ENCODE measurements around the gene ZNF784.
A peak's percentile ranks its signal among the peaks of the same experiment; 100 is the strongest.

The ZNF784 gene

DNA sequence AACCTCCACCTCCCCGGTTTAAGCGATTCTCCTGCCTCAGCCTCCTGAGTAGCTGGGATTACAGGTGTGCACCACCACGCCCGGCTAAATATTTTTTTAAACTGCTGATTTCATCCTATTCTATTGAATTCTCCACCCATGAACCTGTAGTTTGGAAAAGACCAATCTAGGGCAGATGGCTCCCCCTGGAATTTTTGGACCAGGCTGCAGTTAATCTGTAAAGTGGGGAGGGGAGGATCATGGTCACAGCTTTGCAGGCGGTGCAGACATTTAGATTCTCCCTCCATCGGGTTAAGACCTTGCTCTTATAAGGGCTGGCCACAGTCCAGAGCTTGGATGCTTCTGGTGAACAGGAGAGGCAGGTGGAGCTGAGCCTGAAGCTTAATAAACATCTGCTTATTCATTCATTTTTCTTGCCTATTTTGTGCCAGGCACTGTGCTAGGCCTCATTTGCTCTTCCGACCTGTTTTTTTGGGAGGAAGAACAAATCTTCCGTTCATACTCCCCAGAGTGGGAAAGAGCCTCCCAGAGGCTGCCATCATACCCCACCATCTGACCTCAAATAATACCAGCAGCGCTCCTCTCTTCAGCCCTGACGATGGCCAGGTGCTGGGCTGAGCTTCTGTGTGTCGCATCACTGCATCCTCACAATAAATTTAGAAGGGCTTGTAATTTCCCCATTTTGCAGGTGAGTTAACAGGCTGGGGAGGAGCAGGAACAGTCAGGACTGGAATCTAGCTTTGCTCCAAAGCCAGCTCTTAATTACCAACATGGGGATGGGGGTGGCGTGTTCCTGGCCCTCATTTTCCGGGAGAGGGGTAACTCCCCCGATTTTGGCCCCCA is 22.7 kb upstream of the ZNF784 start:
- no peak for DNase-seq (ENCODE audit: low read depth, low spot score)
- TF ChIP-seq, protein P1, sequence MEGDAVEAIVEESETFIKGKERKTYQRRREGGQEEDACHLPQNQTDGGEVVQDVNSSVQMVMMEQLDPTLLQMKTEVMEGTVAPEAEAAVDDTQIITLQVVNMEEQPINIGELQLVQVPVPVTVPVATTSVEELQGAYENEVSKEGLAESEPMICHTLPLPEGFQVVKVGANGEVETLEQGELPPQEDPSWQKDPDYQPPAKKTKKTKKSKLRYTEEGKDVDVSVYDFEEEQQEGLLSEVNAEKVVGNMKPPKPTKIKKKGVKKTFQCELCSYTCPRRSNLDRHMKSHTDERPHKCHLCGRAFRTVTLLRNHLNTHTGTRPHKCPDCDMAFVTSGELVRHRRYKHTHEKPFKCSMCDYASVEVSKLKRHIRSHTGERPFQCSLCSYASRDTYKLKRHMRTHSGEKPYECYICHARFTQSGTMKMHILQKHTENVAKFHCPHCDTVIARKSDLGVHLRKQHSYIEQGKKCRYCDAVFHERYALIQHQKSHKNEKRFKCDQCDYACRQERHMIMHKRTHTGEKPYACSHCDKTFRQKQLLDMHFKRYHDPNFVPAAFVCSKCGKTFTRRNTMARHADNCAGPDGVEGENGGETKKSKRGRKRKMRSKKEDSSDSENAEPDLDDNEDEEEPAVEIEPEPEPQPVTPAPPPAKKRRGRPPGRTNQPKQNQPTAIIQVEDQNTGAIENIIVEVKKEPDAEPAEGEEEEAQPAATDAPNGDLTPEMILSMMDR (IDR thresholded peaks at IDR 0.05; ENCODE audit: insufficient read depth, low read length, missing control alignments) = no peak
- peak overlapping the region; percentile 84 for H3K4me3 ChIP-seq (ENCODE audit: low read depth, low read length)
- CTCF ChIA-PET = interaction anchor here (1.1 to 5.7 kb wide), 5 partner anchors 11 to 179 kb away, joined by 3 to 51 read pairs (median 9); no protein-coding TSS in a partner anchor
- POLR2A ChIA-PET = interaction anchor here (0.5 to 1.0 kb wide), 3 partner anchors 9 to 23 kb away, joined by 3 read pairs; partner anchors contain the start of gene ZNF784

DNA sequence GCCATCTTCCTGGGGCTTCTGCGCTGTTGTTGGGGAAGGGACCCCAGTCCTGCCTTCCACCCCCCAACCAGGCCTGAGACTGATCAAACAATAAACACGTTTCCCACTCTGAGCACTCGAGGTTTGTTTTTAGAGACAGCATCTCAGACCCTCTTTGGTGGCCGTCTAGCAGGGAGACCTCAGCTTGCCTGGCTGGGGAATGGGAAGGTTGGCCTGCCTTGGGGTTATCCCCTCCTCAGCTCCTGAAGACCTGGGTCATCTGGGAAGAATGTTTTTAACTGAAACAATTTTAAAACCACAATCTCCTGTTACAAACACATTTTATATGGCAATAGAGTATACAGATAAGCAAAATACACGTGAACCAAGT is 21.1 kb upstream of the ZNF784 start:
- no peak overlapping the region for H3K4me3 ChIP-seq (ENCODE audit: low read depth, low read length)
- POLR2A ChIA-PET = no interaction called here
- DNase-seq (ENCODE audit: low read depth, low spot score) = no peak
- CTCF ChIA-PET = interaction anchor here (1.4 to 5.7 kb wide), 5 partner anchors 8 to 26 kb away, joined by 4 to 51 read pairs (median 9); partner anchors contain the start of gene U2AF2
- TF ChIP-seq, protein P1 (IDR thresholded peaks at IDR 0.05; ENCODE audit: insufficient read depth, low read length, missing control alignments) = no peak

DNA sequence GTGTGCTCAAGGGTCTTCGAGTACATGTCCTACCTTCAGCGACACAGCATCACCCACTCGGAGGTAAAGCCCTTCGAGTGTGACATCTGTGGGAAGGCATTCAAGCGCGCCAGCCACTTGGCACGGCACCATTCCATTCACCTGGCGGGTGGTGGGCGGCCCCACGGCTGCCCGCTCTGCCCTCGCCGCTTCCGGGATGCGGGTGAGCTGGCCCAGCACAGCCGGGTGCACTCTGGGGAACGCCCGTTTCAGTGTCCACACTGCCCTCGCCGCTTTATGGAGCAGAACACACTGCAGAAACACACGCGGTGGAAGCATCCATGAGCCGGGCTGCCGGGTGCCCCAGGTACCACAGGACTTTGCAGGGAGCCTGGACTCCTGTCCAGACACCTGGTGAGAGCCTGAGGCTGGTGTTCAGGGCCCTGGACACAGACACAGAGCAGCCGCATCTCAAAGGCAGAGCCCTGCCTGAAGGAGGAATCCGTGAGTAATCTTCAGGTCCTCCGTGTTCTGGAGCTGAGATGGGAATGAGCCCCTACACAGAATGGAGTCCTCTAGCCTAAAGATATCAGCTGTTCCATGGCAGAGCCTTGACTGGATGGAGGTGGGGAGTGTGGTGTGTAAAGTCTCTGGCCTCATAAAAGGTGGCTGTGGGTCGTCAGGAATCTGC is 20.6 kb upstream of the ZNF784 start:
- CTCF ChIA-PET = interaction anchor here (1.4 to 5.7 kb wide), 4 partner anchors 8 to 12 kb away, joined by 4 to 51 read pairs (median 9); partner anchors contain the start of gene U2AF2
- POLR2A ChIA-PET = no interaction called here
- DNase-seq (ENCODE audit: low read depth, low spot score) = no peak
- H3K4me3 ChIP-seq (ENCODE audit: low read depth, low read length) = peak overlapping the region; percentile 74
- TF ChIP-seq, protein P1 (IDR thresholded peaks at IDR 0.05; ENCODE audit: insufficient read depth, low read length, missing control alignments) = no peak

DNA sequence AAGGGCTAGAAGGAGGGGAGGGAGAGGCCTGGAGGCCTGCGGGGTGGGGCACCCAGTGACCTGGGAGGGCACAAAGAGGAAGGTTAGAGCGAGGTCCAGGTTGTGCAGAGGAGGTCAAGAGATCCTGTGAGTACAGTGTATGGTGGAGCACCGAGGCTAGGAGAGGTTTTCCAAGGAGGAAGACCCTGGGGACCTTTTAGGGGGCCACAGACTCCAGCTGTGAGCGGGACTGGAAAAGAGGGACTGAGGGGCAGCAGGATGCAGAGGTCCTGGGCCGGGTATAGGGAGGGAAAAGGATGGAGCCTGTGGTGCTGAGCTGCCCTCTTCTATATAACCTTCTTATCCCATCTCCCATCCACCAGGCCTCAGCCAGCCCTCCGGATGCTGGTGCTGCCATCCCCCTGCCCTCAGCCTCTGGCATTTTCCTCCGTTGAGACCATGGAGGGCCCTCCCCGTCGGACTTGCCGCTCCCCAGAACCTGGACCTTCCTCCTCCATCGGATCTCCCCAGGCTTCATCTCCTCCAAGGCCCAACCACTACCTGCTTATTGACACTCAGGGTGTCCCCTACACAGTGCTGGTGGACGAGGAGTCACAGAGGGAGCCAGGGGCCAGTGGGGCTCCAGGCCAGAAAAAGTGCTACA is 19.9 kb upstream of the ZNF784 start:
- TF ChIP-seq, protein P1 (IDR thresholded peaks at IDR 0.05; ENCODE audit: insufficient read depth, low read length, missing control alignments) = no peak
- ChIA-PET CTCF (interaction anchor here (1.4 to 3.7 kb wide), 3 partner anchors 8 to 9 kb away, joined by 4 to 16 read pairs (median 11); no protein-coding TSS in a partner anchor), POLR2A (interaction anchor here (2.5 kb wide), 1 partner anchor 10 kb away, joined by 11 read pairs; the partner anchor contains the start of gene U2AF2)
- peak overlapping the region; percentile 74 for H3K4me3 ChIP-seq (ENCODE audit: low read depth, low read length)
- DNase-seq (ENCODE audit: low read depth, low spot score) = no peak

DNA sequence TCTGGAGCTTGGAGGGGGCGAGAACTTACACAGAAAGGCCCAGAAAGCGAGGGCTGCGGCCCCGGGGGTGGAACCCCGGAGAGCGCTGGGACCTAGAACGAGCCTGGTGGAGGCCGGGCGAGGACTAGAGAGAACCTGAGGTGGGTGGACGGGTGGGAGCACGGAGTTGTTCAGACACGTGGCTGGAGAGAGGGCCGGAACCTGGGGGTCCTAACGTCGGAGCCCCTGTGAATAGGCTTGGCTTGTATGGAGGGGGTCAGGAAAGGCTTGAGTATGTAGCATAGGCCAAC is 19.5 kb upstream of the ZNF784 start:
- DNase-seq (ENCODE audit: low read depth, low spot score) = no peak
- H3K4me3 ChIP-seq (ENCODE audit: low read depth, low read length) = peak overlapping the region; percentile 74
- ChIA-PET POLR2A (interaction anchor here (1.9 to 2.5 kb wide), 2 partner anchors 11 kb away, joined by 8 to 11 read pairs; partner anchors contain the start of gene U2AF2), CTCF (interaction anchor here (2.2 kb wide), 2 partner anchors 9 to 11 kb away, joined by 16 read pairs; no protein-coding TSS in a partner anchor)
- TF ChIP-seq, protein P1 (IDR thresholded peaks at IDR 0.05; ENCODE audit: insufficient read depth, low read length, missing control alignments) = no peak
